Smooth muscle cell (in vitro differentiated cells): ENCODE measurements around the gene ZNF24. TPM values are rescaled to one million over a fixed set of nuclear protein-coding genes. Genes with fewer than 3 reads are reported as not detected.

ENCODE experiments used
- DNase-seq: peaks from one replicate; lab custom pipeline; 2025; ENCODE audit not compliant: unreplicated experiment; lab: John Stamatoyannopoulos, UW
- H2AFZ ChIP-seq: fragments of 200-600 bp; sonication (generic); 2 replicates; pipeline ENCODE4 v1.6.0; 2016; ENCODE audit warnings: antibody characterized with exemption, low read depth, mild to moderate bottlenecking
- H3F3A ChIP-seq: fragments of 200-600 bp; sonication (generic); 2 replicates; pipeline ENCODE4 v1.6.0; 2017; ENCODE audit warnings: antibody characterized with exemption, low read depth
- H3K27ac ChIP-seq: fragments of 200-600 bp; sonication (generic); 2 replicates; pipeline ENCODE4 v1.5.1; 2016; ENCODE audit warnings: low read depth, mild to moderate bottlenecking
- H3K27me3 ChIP-seq: fragments of 200-600 bp; sonication (generic); 2 replicates; pipeline ENCODE4 v1.6.1; 2016; ENCODE audit warnings: low read depth, mild to moderate bottlenecking
- H3K36me3 ChIP-seq: fragments of 200-600 bp; sonication (generic); 2 replicates; pipeline ENCODE4 v1.5.1; 2016; ENCODE audit warnings: low read depth
- H3K4me1 ChIP-seq: fragments of 200-600 bp; sonication (generic); 2 replicates; pipeline ENCODE4 v1.5.1; 2016; ENCODE audit warnings: low read depth
- H3K4me2 ChIP-seq: fragments of 200-600 bp; sonication (generic); 2 replicates; pipeline ENCODE4 v1.6.0; 2016; ENCODE audit warnings: mild to moderate bottlenecking
- H3K4me3 ChIP-seq: fragments of 200-600 bp; sonication (generic); 2 replicates; pipeline ENCODE4 v1.5.1; 2016; ENCODE audit warnings: mild to moderate bottlenecking
- H3K79me2 ChIP-seq: fragments of 200-600 bp; sonication (generic); 2 replicates; pipeline ENCODE4 v1.6.0; 2016; ENCODE audit warnings: low read depth, mild to moderate bottlenecking
- H3K9ac ChIP-seq: fragments of 200-600 bp; sonication (generic); 2 replicates; pipeline ENCODE4 v1.6.0; 2016; ENCODE audit warnings: low read depth
- H3K9me3 ChIP-seq: fragments of 200-600 bp; sonication (generic); replicated peaks from 2 replicates; pipeline ENCODE4 v1.5.1; 2016; ENCODE audit warnings: low read depth
- H4K20me1 ChIP-seq: fragments of 200-600 bp; sonication (generic); 2 replicates; pipeline ENCODE4 v1.6.0; 2016; ENCODE audit warnings: low read depth
- CTCF ChIP-seq: fragments of 200-600 bp; sonication (generic); IDR thresholded peaks from 2 replicates; pipeline ENCODE4 v1.5.1; 2017; ENCODE audit warnings: borderline replicate concordance, mild to moderate bottlenecking, antibody characterized with exemption; ENCODE audit not compliant: insufficient read depth, poor library complexity, severe bottlenecking
- WGBS: methylation state at CpG from one replicate; pipeline ENCODE4 v1.1.7; 2016; ENCODE audit warnings: low lambda C conversion rate; 5-methylcytosine and 5-hydroxymethylcytosine counted together
- polyA plus RNA-seq: library from polyadenylated mRNA; unstranded; fragments of >200 nt; fragmentation: Nextera tagmentation; extraction: Ambion mirVana; gene quantifications from 2 replicates; pipeline ENCODE4 v1.2.1, GENCODE V29; 2016
- total RNA-seq: library from RNA; depleted of rRNA; stranded (reverse); fragments of >200 nt; gene quantifications from 2 replicates; pipeline ENCODE4 v1.2.3, GENCODE V29; 2014

ZNF24 gene
- total and polyA plus RNA-seq, 2 experiments from 2014 or later, result 26.2 to 40.8 TPM

- Histone ChIP-seq H3K79me2 (peaks cover 33% of the 10 kb centered on the region), H3K4me1 (no peaks in the 10 kb centered on the region)
- no peak for DNase-seq
Observed at GRCh38 chr18:35334821-35335220, 9.4 kb downstream of the ZNF24 start.

GRCh38 chr18:35334212-35334611 lies 10.0 kb downstream of the ZNF24 start:
- Histone ChIP-seq H3K27ac (no peak overlapping the region), H3F3A (peaks cover 9% of the 10 kb centered on the region), H3K9me3 (no peaks in the 10 kb centered on the region), H4K20me1 (peaks cover 62% of the 10 kb centered on the region), H2AFZ (no peak overlapping the region), H3K79me2 (peaks cover 27% of the 10 kb centered on the region), H3K36me3 (peaks cover 65% of the 10 kb centered on the region), H3K4me1 (no peaks in the 10 kb centered on the region), H3K4me2 (no peak overlapping the region), H3K4me3 (no peak overlapping the region), H3K9ac (no peak overlapping the region), H3K27me3 (no peaks in the 10 kb centered on the region)
- no peak for TF ChIP-seq CTCF
- no peak for DNase-seq
- WGBS, result 97% methylated on average over 1 of the region's 1 CpG

More at GRCh38 chr18:35334821-35335220, 9.4 kb downstream of the ZNF24 start:
- Histone ChIP-seq H3K4me3 (no peak overlapping the region), H3K27me3 (no peaks in the 10 kb centered on the region), H2AFZ (no peak overlapping the region), H3F3A (peaks cover 9% of the 10 kb centered on the region), H3K9ac (no peak overlapping the region), H4K20me1 (peaks cover 68% of the 10 kb centered on the region), H3K27ac (no peak overlapping the region), H3K36me3 (peaks cover 67% of the 10 kb centered on the region), H3K4me2 (no peak overlapping the region), H3K9me3 (no peaks in the 10 kb centered on the region)
- 92% methylated on average over 3 of the region's 3 CpGs for WGBS
- TF ChIP-seq CTCF, result no peak

GRCh38 chr18:35331367-35332087 lies 12.7 kb downstream of the ZNF24 start:
- no peak overlapping the region for H2AFZ ChIP-seq
- peaks cover 35% of the 10 kb centered on the region for H4K20me1 ChIP-seq
- no peak overlapping the region for H3K27ac ChIP-seq
- no peak for TF ChIP-seq CTCF
- peaks cover 9% of the 10 kb centered on the region for H3F3A ChIP-seq
- H3K4me3 ChIP-seq, result no peak overlapping the region
- no peak for DNase-seq
- H3K9ac ChIP-seq, result no peak overlapping the region
- 89% methylated on average over 4 of the region's 4 CpGs for WGBS
- peaks cover 4% of the 10 kb centered on the region for H3K9me3 ChIP-seq
- H3K36me3 ChIP-seq, result peaks cover 40% of the 10 kb centered on the region
- H3K27me3 ChIP-seq, result no peaks in the 10 kb centered on the region
- H3K4me2 ChIP-seq, result no peak overlapping the region
- peaks cover 11% of the 10 kb centered on the region for H3K79me2 ChIP-seq
- no peaks in the 10 kb centered on the region for H3K4me1 ChIP-seq

- H3K27me3 ChIP-seq, result no peaks in the 10 kb centered on the region
- no peak overlapping the region for H2AFZ ChIP-seq
- peaks cover 5% of the 10 kb centered on the region for H3F3A ChIP-seq
- peaks cover 4% of the 10 kb centered on the region for H3K9me3 ChIP-seq
- H4K20me1 ChIP-seq, result peaks cover 14% of the 10 kb centered on the region
- H3K36me3 ChIP-seq, result peaks cover 16% of the 10 kb centered on the region
- H3K4me2 ChIP-seq, result no peak overlapping the region
- no peak overlapping the region for H3K27ac ChIP-seq
- no peaks in the 10 kb centered on the region for H3K79me2 ChIP-seq
- no peak for DNase-seq
- TF ChIP-seq CTCF, result no peak
- H3K4me3 ChIP-seq, result no peak overlapping the region
- no peak overlapping the region for H3K9ac ChIP-seq
- peaks cover 16% of the 10 kb centered on the region for H3K4me1 ChIP-seq
Observed at GRCh38 chr18:35328868-35329267, 15.4 kb downstream of the ZNF24 start.
